Fibroblast of gingiva (primary cell): ENCODE measurements around the gene ITK.
A peak's percentile ranks its signal among the peaks of the same experiment; 100 is the strongest.

Source experiments
- DNase-seq: peaks from one replicate; pipeline ENCODE4 v3.0.0-alpha.2; 2011; ENCODE audit warnings: low read depth

Gene ITK

GRCh38 chr5:157247267-157247666 is 66.6 kb downstream of the ITK start:
- DNase-seq = no peak

GRCh38 chr5:157248821-157249470 is 68.3 kb downstream of the ITK start:
- no peak for DNase-seq

GRCh38 chr5:157252711-157253465 is 72.2 kb downstream of the ITK start:
- no peak for DNase-seq

- peak; percentile 50 for DNase-seq
Measured at GRCh38 chr5:157253547-157253946, 72.9 kb downstream of the ITK start.

- DNase-seq = no peak
Measured at GRCh38 chr5:157258450-157258849, 77.8 kb downstream of the ITK start.

GRCh38 chr5:157259699-157260098 is 79.1 kb downstream of the ITK start:
- no peak for DNase-seq

- no peak for DNase-seq
Measured at GRCh38 chr5:157263496-157264090, 83.0 kb downstream of the ITK start.

- no peak for DNase-seq
Measured at GRCh38 chr5:157265714-157266285, 85.2 kb downstream of the ITK start, which contains the start of gene CYFIP2. Gene CYFIP2, plus strand, starts transcription at chr5:157266123. Its CDS starts 19,239 bp downstream, at chr5:157285362.

GRCh38 chr5:157266286-157267007 is 85.8 kb downstream of the ITK start:
- DNase-seq = no peak

- no peak for DNase-seq
Measured at GRCh38 chr5:157267025-157267424, 86.4 kb downstream of the ITK start.

GRCh38 chr5:157267761-157268480 is 87.3 kb downstream of the ITK start:
- DNase-seq = no peak

GRCh38 chr5:157269165-157269671 is 88.6 kb downstream of the ITK start:
- no peak for DNase-seq

- no peak for DNase-seq
Measured at GRCh38 chr5:157269761-157270272, 89.2 kb downstream of the ITK start.

- no peak for DNase-seq
Measured at GRCh38 chr5:157270771-157271170, 90.1 kb downstream of the ITK start.

- no peak for DNase-seq
Measured at GRCh38 chr5:157271740-157272271, 91.2 kb downstream of the ITK start.

GRCh38 chr5:157273131-157273556 is 92.5 kb downstream of the ITK start:
- DNase-seq = no peak

- DNase-seq = no peak
Measured at GRCh38 chr5:157275403-157275802, 94.8 kb downstream of the ITK start.

- DNase-seq = no peak
Measured at GRCh38 chr5:157278319-157279037, 97.8 kb downstream of the ITK start.

- no peak for DNase-seq
Measured at GRCh38 chr5:157279605-157280239, 99.1 kb downstream of the ITK start.

- DNase-seq = peak; percentile 75
Measured at GRCh38 chr5:157280927-157281326, 100.3 kb downstream of the ITK start.
